Measurements from ENCODE around the gene SUGCT.
"Not testable (repeated sequence)": the region's sequence is repeated elsewhere in the genome, so short reads cannot be mapped to it uniquely, and the experiment has no call there.

The SUGCT gene

DNA sequence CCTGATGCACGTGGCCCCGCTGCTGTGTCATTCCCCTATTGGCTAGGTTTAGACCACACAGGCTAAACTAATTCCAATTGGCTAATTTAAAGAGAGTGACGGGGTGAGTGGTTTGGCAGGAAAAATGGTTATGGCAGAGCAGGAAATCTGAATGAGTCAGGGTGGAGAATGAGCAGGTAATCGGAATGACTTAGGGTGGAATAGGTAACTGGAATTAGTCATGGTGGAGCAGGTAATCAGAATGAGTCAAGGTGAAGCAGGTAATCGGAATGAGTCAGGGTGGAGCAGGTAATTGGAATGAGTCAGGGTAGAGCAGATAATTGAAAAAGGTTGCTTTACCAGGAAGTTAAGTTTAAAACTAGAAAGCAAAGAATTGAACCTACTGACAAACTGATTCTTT, 7.1 kb downstream of the SUGCT start:
- DNase-seq: not testable (repeated sequence)

DNA sequence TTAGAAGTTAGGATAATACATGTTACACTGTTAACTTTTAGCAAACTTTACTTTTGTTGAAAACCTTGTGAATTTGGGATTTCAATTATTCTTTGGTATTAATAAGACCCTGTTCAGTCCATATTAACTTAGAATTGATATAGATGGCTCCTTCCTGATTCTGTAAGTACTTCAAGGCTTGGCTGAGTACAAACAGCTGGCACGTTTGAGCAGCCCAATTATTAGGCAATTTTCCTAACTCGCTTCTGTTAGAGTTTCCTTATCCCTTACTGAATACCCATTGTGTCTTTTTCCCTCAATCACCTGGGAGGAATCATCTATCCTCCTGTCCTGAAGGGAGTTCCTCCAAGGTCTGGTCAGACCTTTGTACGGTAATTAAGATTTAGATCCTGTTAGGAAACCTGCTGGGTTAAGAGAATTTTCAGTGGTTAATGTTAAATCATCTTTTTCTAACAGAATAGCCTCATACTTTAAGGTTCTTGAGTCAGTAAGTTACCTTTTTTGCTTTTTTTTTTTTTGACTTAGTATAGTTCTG, 10.9 kb downstream of the SUGCT start:
- DNase-seq: not testable (repeated sequence)

GRCh38 chr7:40147371-40148246, 12.8 kb downstream of the SUGCT start:
- no peak for DNase-seq

GRCh38 chr7:40148247-40148580, 13.4 kb downstream of the SUGCT start:
- DNase-seq: not testable (repeated sequence)

DNA sequence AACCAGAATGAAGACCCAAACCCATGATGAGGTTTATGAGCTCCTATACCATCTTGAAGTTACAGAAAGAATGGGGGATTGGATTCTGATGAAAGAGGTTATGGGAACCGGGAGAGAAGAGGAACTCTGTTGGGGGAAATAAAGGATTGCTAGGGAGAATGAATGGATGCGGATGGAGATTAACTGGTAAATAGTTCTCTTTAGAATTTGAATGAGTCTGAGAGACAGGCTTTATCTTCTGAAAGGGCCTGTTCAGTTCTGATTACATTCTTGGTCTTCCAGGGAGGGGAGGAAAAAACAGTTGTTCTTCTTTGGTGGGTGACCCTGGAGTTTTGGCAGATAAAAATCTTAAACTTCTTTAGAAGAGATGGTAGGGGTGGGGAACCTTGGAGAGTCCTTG, 13.9 kb downstream of the SUGCT start:
- DNase-seq: no peak

- DNase-seq: no peak
These were observed 16.7 kb downstream of the SUGCT start for GRCh38 chr7:40151504-40151903.

DNA sequence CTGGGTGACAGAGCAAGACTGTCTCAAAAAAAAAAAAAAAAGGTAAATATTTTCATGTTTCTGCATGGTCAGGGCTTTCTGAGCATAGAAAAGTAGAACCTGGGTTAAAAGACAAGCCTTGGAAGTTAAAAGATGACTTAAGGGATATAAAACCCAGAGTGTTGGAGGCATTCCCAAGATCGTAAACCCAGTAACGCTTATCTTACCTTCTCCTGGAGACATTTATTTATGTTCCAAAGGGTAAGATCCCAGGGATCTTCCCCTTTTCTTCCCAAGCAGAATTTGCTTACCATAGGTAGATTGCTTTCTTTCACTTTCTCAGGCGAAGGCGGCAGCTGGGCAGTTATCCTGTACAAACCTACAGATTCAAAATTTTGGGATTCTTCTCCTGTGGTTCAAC, 22.2 kb downstream of the SUGCT start:
- no peak for DNase-seq

DNA sequence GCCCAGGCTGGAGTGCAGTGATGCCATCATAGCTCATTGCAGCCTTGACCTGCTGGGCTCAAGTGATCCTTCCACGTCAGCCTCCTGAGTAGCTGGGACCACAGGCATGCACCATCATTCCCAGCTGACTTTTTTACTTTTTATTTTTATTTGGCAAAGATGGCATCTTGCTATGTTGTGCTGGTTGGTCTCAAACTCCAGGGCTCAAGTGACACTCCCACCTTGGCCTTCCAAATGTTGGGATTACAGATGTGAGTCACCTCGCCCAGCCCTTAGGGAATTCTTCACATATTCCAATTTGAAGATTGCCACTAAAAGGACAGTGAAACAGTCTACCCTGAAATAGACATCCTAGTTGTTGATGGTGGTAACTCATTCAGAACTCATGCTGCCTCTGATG, 27.7 kb downstream of the SUGCT start:
- DNase-seq: no peak

DNA sequence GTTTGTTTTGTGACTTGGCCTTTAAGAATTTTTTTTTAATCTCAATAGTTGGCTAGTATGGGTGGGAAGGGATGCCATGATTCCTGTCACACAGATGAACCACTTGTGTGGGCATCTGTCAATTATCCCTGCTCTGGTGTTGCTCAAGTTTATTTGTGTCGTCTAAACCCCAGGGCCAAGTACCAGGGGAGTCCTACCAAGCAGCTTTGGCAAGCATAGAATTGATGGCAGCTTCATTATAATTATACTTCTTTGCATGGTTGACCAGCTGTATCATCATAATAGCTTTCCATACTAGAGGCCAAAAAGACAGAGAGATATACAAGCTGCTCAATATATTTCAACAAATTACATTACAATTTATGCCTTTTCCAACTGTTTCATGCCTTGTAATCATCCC, 30.4 kb downstream of the SUGCT start:
- DNase-seq: no peak

GRCh38 chr7:40167291-40167690, 32.5 kb downstream of the SUGCT start:
- DNase-seq: no peak

- DNase-seq: not testable (repeated sequence)
These were observed 33.5 kb downstream of the SUGCT start for GRCh38 chr7:40168266-40168665.

DNA sequence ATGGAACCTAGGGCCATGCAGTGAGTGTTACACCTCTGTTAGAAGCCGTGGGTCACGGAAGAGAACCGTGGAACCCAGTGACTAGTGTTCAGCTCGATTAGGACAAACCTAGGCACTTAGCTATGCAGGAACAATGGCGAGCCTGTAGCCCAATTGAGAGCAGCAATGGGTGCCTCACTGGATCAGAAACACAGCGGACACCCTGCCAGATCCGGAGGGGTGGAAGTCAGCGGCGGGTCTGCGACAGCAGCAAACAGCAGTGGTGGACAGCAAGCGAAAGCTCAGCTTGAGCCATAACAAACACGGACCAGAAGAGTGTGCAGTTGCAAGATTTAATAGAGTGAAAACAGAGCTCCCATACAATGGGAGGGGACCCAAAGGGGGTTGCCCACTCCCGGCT, 38.3 kb downstream of the SUGCT start:
- not testable (repeated sequence) for DNase-seq

DNA sequence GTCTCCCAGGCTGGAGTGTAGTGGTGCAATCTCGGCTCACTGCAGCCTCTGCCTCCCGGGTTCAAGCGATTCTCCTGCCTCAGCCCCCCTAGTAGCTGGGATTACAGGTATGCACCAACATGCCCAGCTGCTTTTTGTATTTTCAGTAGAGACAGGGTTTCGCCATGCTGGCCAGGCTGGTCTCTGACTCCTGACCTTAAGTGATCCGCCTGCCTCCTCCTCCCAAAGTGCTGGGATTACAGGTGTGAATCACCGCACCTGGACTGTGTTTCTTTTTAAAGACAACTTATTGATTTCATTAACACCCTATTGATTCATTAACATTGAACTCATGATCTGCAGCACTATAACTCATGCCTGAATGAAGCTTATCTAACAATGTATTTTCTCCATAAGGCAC, 40.5 kb downstream of the SUGCT start:
- not testable (repeated sequence) for DNase-seq

DNA sequence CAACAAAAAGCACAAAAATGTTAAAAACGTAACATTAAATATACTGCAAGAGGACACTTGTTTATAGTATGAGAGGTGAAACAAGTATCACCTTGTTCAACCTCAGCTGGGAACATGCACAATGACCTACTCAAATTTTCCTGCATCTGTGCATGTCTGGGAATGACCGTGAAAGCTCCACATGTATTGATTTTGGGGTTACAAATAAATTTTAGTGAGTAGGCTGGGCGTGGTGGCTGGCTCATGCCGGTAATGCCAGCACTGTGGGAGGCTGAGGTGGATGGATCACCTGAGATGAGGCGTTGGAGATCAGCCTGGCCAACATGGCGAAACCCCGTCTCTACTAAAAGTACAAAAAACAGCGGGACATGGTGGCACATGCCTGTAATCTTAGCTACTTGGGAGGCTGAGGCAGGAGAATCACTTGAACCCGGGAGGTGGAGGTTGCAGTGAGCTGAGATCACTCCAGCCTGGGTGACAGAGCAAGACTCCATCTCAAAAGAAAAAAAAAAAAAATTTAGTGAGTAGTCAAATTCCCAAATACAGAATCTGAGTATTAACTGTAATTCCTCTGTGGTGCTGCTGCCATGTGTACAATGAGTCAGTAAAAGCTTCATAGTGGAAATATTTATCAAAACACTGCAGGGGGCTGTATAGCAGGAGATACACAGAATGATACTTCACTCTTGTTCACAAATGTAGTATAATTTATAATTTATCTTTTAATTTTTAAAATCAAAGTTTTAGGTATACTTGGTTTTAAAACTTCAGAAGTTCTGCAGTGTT, 41.1 kb downstream of the SUGCT start:
- DNase-seq: no peak

GRCh38 chr7:40177071-40177470, 42.3 kb downstream of the SUGCT start:
- no peak for DNase-seq

GRCh38 chr7:40182452-40182851, 47.6 kb downstream of the SUGCT start:
- no peak for DNase-seq

- no peak for DNase-seq
These were observed 51.8 kb downstream of the SUGCT start for GRCh38 chr7:40186586-40186985.

DNA sequence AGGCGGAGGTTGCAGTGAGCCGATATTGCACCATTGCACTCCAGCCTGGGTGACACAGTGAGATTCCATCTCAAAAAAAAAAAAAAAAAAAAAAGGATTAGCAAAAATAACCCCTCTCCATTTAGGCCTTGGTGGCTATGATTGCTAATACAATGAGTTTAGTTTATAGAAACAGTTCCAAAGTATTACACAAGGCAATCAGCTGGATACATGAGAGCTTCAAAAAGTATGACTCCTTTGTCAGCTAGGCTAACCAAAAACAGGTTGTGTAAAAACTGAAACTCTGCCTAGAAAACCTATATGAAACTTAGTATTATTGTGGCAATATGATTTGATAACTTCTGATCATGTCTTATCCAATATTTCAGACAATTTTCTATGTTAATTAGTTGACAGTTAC, 57.2 kb downstream of the SUGCT start:
- no peak for DNase-seq

DNA sequence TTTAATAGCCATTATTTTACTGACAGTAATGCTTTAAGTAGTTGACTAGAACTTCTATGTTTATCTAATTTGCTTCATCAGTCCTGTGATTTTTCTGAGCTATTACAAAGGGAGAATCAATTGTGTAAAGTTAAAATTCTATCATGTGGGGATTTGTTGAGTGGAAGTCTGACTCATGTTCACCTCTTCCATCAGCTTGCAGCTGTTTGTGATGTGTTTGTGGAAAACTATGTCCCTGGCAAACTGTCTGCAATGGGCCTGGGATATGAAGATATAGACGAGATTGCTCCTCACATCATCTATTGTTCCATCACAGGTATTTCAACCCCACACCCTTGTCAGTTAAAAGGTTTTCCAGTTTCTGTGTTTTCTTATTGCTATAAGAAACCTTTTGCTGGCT, 59.9 kb downstream of the SUGCT start:
- no peak for DNase-seq

GRCh38 chr7:40197527-40197926, 62.7 kb downstream of the SUGCT start:
- DNase-seq: no peak

DNA sequence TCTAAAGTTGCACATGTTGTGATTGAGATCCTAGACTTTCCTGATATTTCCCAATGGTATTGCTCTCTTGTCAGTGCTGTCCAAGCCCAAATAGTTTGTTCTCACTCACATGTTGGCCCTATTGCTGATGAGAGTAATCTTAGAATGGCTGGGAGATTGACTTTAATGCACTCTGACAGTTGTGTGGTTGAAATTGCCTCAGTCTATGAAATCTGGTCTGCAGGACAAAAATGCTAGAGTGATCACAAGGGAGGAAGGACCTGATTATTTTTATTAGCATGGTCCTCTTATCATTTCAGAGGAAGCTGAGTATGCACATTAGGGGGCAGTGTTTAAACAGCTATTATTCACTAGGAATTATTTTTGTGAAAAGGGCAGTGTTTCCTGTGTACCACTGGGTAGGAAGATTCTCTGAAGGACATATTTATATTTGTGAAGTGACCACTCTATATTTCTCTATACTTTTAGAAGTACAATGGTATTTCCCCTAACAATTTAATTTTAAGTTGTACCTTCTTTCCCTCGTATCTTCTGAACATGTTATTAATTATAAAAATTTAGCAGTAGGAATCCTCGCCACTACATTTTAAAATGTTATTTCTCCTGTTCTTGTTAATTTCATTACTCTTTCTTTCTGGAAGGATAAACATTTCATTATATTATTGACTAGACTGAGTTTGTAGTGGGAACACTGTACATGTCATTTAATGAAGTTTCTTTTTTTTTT, 64.4 kb downstream of the SUGCT start:
- DNase-seq: no peak

DNA sequence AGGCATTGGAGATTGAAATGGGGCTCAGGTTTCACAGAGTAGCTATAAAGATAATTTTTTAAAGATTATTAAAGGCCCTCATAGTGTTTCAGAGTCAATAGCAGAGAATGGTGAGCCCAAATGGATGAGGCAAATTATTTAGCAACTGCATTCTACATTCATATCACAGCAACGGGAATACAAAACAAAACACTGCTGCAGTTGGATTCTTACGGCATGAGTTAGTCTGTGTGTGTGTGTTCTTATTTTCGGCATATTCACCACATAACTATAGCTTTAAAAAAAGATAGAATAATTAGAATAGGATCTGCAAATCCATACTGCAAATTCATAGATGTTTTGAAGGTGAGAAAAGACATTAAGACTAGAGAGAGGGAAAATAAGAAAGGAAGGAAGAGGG, 66.0 kb downstream of the SUGCT start:
- no peak for DNase-seq

DNA sequence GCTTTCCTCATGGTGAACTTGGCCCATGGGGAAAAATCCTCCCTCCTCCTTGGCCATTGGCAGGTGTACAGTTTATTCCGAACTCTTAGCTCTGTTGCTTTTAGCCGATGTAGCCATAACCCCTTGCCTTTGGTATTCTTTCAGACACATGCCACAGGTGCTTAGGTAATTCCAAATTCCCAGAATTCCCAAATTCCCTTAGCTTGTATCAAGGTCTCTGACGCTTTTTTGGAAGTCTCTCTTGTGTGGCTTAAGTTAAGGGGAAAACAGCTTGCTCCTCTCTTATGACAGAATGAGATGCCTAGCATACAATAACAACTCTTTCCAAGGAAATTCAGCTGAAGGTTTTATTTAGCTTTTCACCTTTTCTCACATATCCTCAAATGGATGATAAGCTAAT, 68.0 kb downstream of the SUGCT start:
- DNase-seq: no peak
